AG04449 (cell line): ENCODE measurements around the gene LEF1.

Experiments used
- CTCF ChIA-PET: fragments of 350-600 bp; formaldehyde crosslinking; extraction: SDS; loops from one replicate; lab custom pipeline; 2021; ENCODE audit warnings: antibody characterized with exemption; lab: Yijun Ruan, JAX
- POLR2A ChIA-PET: fragments of 400-600, 350-600 bp; formaldehyde crosslinking; extraction: SDS; loops from one replicate; lab custom pipeline; 2020; ENCODE audit warnings: antibody characterized with exemption, inconsistent platforms; lab: Yijun Ruan, JAX
- DNase-seq: peaks from one replicate; pipeline ENCODE4 v3.0.0-alpha.2; 2010; ENCODE audit warnings: low read depth, low spot score
- H3K4me3 ChIP-seq: 2 replicates; pipeline ENCODE4 v1.5.1; 2011; ENCODE audit warnings: low read depth, mild to moderate bottlenecking, control low read depth, low read length
- TF ChIP-seq, protein P1 (sequence below): IDR thresholded peaks from one replicate; pipeline ENCODE4 v1.5.1; 2011; ENCODE audit warnings: mild to moderate bottlenecking, moderate library complexity, low read length, control low read depth, inconsistent platforms; ENCODE audit not compliant: insufficient read depth; ENCODE audit errors: missing control alignments

Gene LEF1

DNA sequence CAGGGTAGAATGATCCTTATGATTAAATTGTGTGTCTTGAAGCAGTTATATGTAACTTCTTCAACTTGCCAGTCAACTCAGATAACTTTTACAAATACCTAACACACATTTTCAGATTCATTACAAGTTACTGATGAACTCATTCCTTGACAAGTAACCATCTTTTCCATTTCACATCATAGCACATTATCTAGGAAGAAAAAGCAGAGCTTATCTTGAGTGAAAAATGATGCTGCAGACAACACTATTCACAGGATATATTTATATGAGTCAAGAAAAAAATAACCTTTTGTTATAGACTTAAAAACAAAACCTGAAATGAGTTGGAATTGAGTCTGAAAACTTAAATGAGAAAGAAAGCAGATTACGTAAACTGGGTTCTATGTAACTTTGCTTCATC lies 68.9 kb downstream of the LEF1 start:
- POLR2A ChIA-PET = no interaction called here
- no peak for DNase-seq
- TF ChIP-seq, protein P1, sequence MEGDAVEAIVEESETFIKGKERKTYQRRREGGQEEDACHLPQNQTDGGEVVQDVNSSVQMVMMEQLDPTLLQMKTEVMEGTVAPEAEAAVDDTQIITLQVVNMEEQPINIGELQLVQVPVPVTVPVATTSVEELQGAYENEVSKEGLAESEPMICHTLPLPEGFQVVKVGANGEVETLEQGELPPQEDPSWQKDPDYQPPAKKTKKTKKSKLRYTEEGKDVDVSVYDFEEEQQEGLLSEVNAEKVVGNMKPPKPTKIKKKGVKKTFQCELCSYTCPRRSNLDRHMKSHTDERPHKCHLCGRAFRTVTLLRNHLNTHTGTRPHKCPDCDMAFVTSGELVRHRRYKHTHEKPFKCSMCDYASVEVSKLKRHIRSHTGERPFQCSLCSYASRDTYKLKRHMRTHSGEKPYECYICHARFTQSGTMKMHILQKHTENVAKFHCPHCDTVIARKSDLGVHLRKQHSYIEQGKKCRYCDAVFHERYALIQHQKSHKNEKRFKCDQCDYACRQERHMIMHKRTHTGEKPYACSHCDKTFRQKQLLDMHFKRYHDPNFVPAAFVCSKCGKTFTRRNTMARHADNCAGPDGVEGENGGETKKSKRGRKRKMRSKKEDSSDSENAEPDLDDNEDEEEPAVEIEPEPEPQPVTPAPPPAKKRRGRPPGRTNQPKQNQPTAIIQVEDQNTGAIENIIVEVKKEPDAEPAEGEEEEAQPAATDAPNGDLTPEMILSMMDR = no peak
- no peak overlapping the region for H3K4me3 ChIP-seq
- CTCF ChIA-PET = interaction anchor here (0.7 kb wide), 1 partner anchor 15 kb away, joined by 3 read pairs; no protein-coding TSS in a partner anchor

- POLR2A ChIA-PET = no interaction called here
- DNase-seq = no peak
- TF ChIP-seq, protein P1 = no peak
- CTCF ChIA-PET = no interaction called here
- no peak overlapping the region for H3K4me3 ChIP-seq
Observed at GRCh38 chr4:108097990-108098553, 70.7 kb downstream of the LEF1 start.

DNA sequence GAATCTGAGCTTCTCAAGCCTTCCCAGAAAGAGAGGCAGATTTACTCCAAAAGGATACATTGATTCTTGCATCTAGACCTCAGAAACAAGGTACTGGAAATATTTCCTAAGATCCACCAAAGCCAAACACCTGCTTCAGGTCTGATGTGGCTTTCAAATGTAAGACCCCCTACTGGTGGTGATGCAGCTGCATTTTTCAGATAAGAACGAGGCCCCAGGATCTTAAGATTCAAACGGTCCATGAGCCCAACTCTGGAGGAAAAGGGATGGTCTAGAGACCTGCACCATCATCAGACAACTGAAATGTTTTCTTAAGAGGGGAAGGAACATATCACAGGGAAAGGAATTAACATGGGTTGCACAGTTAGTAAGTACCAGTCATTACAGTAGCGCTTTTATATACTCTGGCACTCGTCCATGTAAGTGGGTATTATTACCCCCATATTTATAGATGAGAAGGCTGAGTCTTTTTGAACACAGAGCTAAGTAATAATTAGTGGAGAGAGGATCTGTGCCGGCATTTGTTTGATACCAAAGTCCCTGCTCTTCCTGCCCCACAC lies 73.7 kb downstream of the LEF1 start:
- ChIA-PET CTCF (no interaction called here), POLR2A (no interaction called here)
- DNase-seq = no peak
- H3K4me3 ChIP-seq = no peak overlapping the region
- TF ChIP-seq, protein P1 = no peak

DNA sequence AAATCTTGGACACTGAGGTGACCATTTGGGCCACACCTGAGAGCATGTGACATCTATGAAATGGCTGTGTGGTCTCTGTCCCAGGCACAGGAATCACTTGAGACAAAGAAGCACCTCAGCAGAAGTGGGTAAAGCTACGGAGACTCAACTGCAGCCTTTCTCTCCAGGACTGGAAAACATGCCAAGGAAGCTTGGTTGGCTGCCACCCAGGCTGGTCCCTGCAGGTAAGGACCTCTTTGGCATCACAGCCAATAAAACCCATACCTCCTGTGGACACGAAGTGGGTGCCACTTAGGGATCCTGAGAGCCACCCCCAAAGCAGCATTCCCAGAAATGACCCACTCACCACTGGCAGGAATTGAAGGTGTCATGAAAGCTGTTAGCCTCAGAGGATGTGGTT lies 74.6 kb downstream of the LEF1 start:
- POLR2A ChIA-PET = no interaction called here
- TF ChIP-seq, protein P1 = no peak
- H3K4me3 ChIP-seq = no peak overlapping the region
- CTCF ChIA-PET = no interaction called here
- no peak for DNase-seq

DNA sequence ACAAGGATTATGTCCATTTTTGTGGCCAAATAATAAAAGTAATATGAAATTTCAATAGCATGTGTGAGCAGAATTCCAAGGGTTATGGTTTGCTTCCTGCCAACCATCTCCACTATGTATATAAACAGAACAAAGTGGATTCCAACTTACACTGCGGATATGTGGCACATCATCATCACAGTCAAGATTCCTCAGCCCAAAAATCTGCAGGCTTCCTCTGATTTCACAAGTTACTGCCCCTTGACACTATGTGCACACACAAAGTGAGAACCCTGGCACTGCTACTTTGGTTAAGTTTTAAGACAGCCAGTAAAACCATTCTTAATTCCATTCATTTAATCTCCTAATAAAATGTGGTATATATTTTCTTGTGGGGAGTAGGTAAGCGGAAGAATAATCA lies 76.4 kb downstream of the LEF1 start:
- TF ChIP-seq, protein P1 = no peak
- CTCF ChIA-PET = no interaction called here
- no peak overlapping the region for H3K4me3 ChIP-seq
- no peak for DNase-seq
- POLR2A ChIA-PET = no interaction called here

- POLR2A ChIA-PET = no interaction called here
- TF ChIP-seq, protein P1 = no peak
- CTCF ChIA-PET = no interaction called here
- no peak for DNase-seq
- no peak overlapping the region for H3K4me3 ChIP-seq
Observed at GRCh38 chr4:108087293-108087967, 81.3 kb downstream of the LEF1 start.
